Spleen (tissue), 11 donors: ENCODE data around the gene INAVA. TPM values are rescaled to one million over a fixed set of nuclear protein-coding genes. Genes with fewer than 3 reads are reported as not detected.

Experiments used
- DNase-seq: peaks from one replicate; pipeline ENCODE4 v3.0.0-alpha.2; 2020
- H3K27ac ChIP-seq, 8 donors: fragments of 200-600 bp; sonication (generic) in 7 of 8; 1 replicate in 4 of 8; 2 replicates in 4 of 8; pipeline versions ENCODE4 v1.5.0 to v1.8.0; 2016 to 2021; ENCODE audit warnings: inconsistent platforms in 4 of 8, mild to moderate bottlenecking in 4 of 8, moderate library complexity in 1 of 8
- H3K27me3 ChIP-seq, 7 donors: fragments of 200-600 bp; sonication (generic) in 6 of 7; replicated peaks in 1 of 7; 1 replicate in 4 of 7; 2 replicates in 3 of 7; pipeline versions ENCODE4 v1.5.0 to v1.8.0; 2016 to 2021; ENCODE audit warnings: inconsistent platforms in 3 of 7, mild to moderate bottlenecking in 1 of 7
- H3K36me3 ChIP-seq, 6 donors: fragments of 200-600 bp; sonication (generic) in 5 of 6; 1 replicate in 4 of 6; 2 replicates in 2 of 6; pipeline versions ENCODE4 v1.5.0 to v1.8.0; 2016 to 2021; ENCODE audit warnings: inconsistent platforms in 2 of 6
- H3K4me1 ChIP-seq, 6 donors: fragments of 200-600 bp; sonication (generic) in 5 of 6; 1 replicate in 3 of 6; 2 replicates in 3 of 6; pipeline versions ENCODE4 v1.5.0 to v1.8.0; 2016 to 2021; ENCODE audit warnings: inconsistent platforms in 3 of 6
- H3K4me3 ChIP-seq, 8 donors: fragments of 200-600 bp; sonication (generic) in 7 of 8; 1 replicate in 4 of 8; 2 replicates in 4 of 8; pipeline versions ENCODE4 v1.5.0 to v1.8.0; 2016 to 2021; ENCODE audit warnings: inconsistent platforms in 4 of 8, mild to moderate bottlenecking in 4 of 8, moderate library complexity in 2 of 8
- H3K9me3 ChIP-seq, 8 donors: fragments of 200-600 bp; sonication (generic) in 7 of 8; 1 replicate in 4 of 8; 2 replicates in 4 of 8; pipeline versions ENCODE4 v1.5.0 to v1.8.0; 2016 to 2021; ENCODE audit warnings: inconsistent platforms in 4 of 8
- CTCF ChIP-seq, 11 experiments: fragments of 200-600 bp in 7 of 11; fragments of 450-650 bp in 4 of 11; sonication (generic) in 4 of 11; IDR thresholded peaks in 8 of 11; conservative IDR thresholded peaks in 3 of 11; 1 replicate in 7 of 11; 2 replicates in 4 of 11; pipeline versions ENCODE4 v1.4.0 to v1.8.0; 2016 to 2021; ENCODE audit warnings: antibody characterized with exemption in 11 of 11, inconsistent platforms in 4 of 11, mild to moderate bottlenecking in 1 of 11
- POLR2A ChIP-seq, 3 donors: fragments of 450-650 bp; IDR thresholded peaks; one replicate each; pipeline ENCODE4 v1.5.1; 2017; ENCODE audit warnings: antibody characterized with exemption in 3 of 3, mild to moderate bottlenecking in 1 of 3
- POLR2AphosphoS5 ChIP-seq, 3 donors: sonication (generic); formaldehyde crosslinking; IDR thresholded peaks; one replicate each; pipeline ENCODE4 v1.5.1; 2017; ENCODE audit warnings: antibody characterized with exemption in 3 of 3
- WGBS, 5 donors: extraction: QIAGEN DNeasy Blood & Tissue Kit in 3 of 5; methylation state at CpG; one replicate each; pipeline versions ENCODE4 v1.1.5 to v1.1.7; 2013 to 2018; 5-methylcytosine and 5-hydroxymethylcytosine counted together
- intact Hi-C: fragments of 100-400 bp; cut with DNase I; formaldehyde crosslinking; loops from one replicate; pipeline ENCODE4 v1.15.0; 2023; ENCODE audit warnings: low total_unique reads
- polyA plus RNA-seq, 3 donors: library from polyadenylated mRNA; stranded (reverse); fragments of 200-250 nt; gene quantifications; one replicate each; pipeline ENCODE4 v1.2.1, GENCODE V29; 2013
- total RNA-seq, 7 donors: library from RNA; depleted of rRNA in 3 of 7; stranded (reverse); fragments of >200 nt in 3 of 7; fragmentation: NEBNext Ultra II Directional in 4 of 7; extraction: Animal tissue kit (Norgen Biotek cat#: 25700) in 4 of 7; gene quantifications; one replicate each; pipeline versions ENCODE4 v1.1.0 to v1.2.1, GENCODE V29; 2016 to 2021
- donor health status: healthy with polysubstance abuse.
- donor health status: DM: no; HTN: no; CAD: no; lungs with moderate emphysema.
- donor health status: DM: no; HTN: no; CAD: no.
- donor health status: Bipolar disorder and iron deficiency.
- donor health status: healthy.
- donor health status: DM: no; HTN: no; CAD: no.
- donor health status: DM: yes; HTN: yes; CAD: no.

INAVA gene
- total and polyA plus RNA-seq, 10 donors: 0.32 to 1.4 (median 0.42) TPM; not detected in 3

- no peak for DNase-seq
- intact Hi-C loops: no loop called here
- peaks cover 0 to 23% (median 0%) of the 10 kb centered on the region in 6 donors for H3K36me3 ChIP-seq
- 63 to 80% (median 74%) methylated on average over 2 of the region's 2 CpGs for WGBS, 5 donors
- no peak for TF ChIP-seq POLR2AphosphoS5 (IDR thresholded peaks at IDR 0.05)
- H3K27ac ChIP-seq: peak overlapping the region in 2 of 8 donors; percentile 26 to 43
- no peaks in the 10 kb centered on the region for H3K27me3 ChIP-seq
- H3K4me3 ChIP-seq: no peak overlapping the region
- H3K9me3 ChIP-seq: no peaks in the 10 kb centered on the region
- peaks cover 0 to 33% (median 11%) of the 10 kb centered on the region in 6 donors for H3K4me1 ChIP-seq
These were observed 32.6 kb upstream of the INAVA start for GRCh38 chr1:200861937-200862647.

GRCh38 chr1:200862713-200863415 lies 31.8 kb upstream of the INAVA start:
- Histone ChIP-seq H3K4me1 (peaks cover 0 to 33% (median 11%) of the 10 kb centered on the region in 6 donors), H3K9me3 (no peaks in the 10 kb centered on the region), H3K27ac (peak overlapping the region in 3 of 8 donors; percentile 10 to 43 (median 26)), H3K4me3 (no peak overlapping the region), H3K27me3 (no peaks in the 10 kb centered on the region), H3K36me3 (peaks cover 0 to 15% (median 0%) of the 10 kb centered on the region in 6 donors)
- no peak for TF ChIP-seq CTCF (IDR thresholded peaks at IDR 0.05 in 8 of 11, conservative IDR thresholded peaks at IDR 0.05 in 3 of 11)
- TF ChIP-seq POLR2A (IDR thresholded peaks at IDR 0.05): no peak
- TF ChIP-seq POLR2AphosphoS5 (IDR thresholded peaks at IDR 0.05): no peak
- intact Hi-C loops: no loop called here
- 64 to 76% (median 72%) methylated on average over 9 of the region's 9 CpGs for WGBS, 5 donors
- DNase-seq: no peak

- TF ChIP-seq POLR2AphosphoS5 (IDR thresholded peaks at IDR 0.05) (no peak), CTCF (IDR thresholded peaks at IDR 0.05 in 8 of 11, conservative IDR thresholded peaks at IDR 0.05 in 3 of 11) (no peak), POLR2A (IDR thresholded peaks at IDR 0.05) (no peak)
- H3K27me3 ChIP-seq: peaks cover 0 to 9% (median 0%) of the 10 kb centered on the region in 7 donors
- no peaks in the 10 kb centered on the region for H3K9me3 ChIP-seq
- peaks cover 0 to 11% (median 0%) of the 10 kb centered on the region in 6 donors for H3K36me3 ChIP-seq
- DNase-seq: no peak
- WGBS, 5 donors: 75 to 87% (median 76%) methylated on average over 3 of the region's 3 CpGs
- H3K4me3 ChIP-seq: no peak overlapping the region
- intact Hi-C loops: no loop called here
- H3K27ac ChIP-seq: no peak overlapping the region
- H3K4me1 ChIP-seq: peaks cover 0 to 55% (median 20%) of the 10 kb centered on the region in 6 donors
These were observed 28.6 kb upstream of the INAVA start for GRCh38 chr1:200866116-200866515.

- Histone ChIP-seq H3K4me1 (peaks cover 0 to 58% (median 20%) of the 10 kb centered on the region in 6 donors), H3K27me3 (peaks cover 0 to 9% (median 0%) of the 10 kb centered on the region in 7 donors), H3K9me3 (no peaks in the 10 kb centered on the region), H3K4me3 (no peak overlapping the region), H3K27ac (peak overlapping the region in 2 of 8 donors; percentile 10 to 14), H3K36me3 (peaks cover 0 to 11% (median 0%) of the 10 kb centered on the region in 6 donors)
- DNase-seq: no peak
- no peak for TF ChIP-seq POLR2A (IDR thresholded peaks at IDR 0.05)
- intact Hi-C loops: no loop called here
- 37 to 55% (median 41%) methylated on average over 5 of the region's 5 CpGs for WGBS, 5 donors
These were observed 28.2 kb upstream of the INAVA start for GRCh38 chr1:200866521-200866920.
